ENCODE data around the gene FAM43A.

DNA sequence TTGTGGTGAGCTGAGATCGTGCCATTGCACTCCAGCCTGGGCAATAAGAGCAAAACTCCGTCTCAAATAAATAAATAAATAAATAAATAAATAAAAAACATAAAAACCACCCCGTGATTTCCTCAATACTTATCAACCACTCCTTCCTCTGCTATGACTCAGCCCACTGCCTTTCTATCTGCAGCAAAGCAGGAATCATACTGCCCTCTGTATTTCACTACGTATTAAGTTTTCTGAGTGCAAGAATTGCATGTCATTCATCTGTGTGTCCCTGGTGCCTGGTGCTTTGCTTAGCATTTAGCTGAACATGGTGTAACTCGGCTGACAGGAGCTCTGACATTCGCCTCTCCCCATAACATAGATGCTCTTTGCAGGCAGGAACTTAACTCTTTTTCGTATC is 20.8 kb upstream of the FAM43A start:
- TF ChIP-seq, protein P1, sequence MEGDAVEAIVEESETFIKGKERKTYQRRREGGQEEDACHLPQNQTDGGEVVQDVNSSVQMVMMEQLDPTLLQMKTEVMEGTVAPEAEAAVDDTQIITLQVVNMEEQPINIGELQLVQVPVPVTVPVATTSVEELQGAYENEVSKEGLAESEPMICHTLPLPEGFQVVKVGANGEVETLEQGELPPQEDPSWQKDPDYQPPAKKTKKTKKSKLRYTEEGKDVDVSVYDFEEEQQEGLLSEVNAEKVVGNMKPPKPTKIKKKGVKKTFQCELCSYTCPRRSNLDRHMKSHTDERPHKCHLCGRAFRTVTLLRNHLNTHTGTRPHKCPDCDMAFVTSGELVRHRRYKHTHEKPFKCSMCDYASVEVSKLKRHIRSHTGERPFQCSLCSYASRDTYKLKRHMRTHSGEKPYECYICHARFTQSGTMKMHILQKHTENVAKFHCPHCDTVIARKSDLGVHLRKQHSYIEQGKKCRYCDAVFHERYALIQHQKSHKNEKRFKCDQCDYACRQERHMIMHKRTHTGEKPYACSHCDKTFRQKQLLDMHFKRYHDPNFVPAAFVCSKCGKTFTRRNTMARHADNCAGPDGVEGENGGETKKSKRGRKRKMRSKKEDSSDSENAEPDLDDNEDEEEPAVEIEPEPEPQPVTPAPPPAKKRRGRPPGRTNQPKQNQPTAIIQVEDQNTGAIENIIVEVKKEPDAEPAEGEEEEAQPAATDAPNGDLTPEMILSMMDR (IDR thresholded peaks at IDR 0.05 in 2 of 3, conservative IDR thresholded peaks at IDR 0.05 in 1 of 3; ENCODE audit: insufficient read depth in 2 of 3, low read depth in 1 of 3, low read length in 3 of 3), result no peak
- TF ChIP-seq EZH2 (IDR thresholded peaks at IDR 0.05; ENCODE audit: borderline replicate concordance, low read depth, low read length), result no peak
- no peak for TF ChIP-seq NRF1 (conservative IDR thresholded peaks at IDR 0.05 in 1 of 2, IDR thresholded peaks at IDR 0.05 in 1 of 2)
- TF ChIP-seq FOXK2 (conservative IDR thresholded peaks at IDR 0.05 in 1 of 2, IDR thresholded peaks at IDR 0.05 in 1 of 2; ENCODE audit: low read depth in 2 of 2), result no peak
- no peak for TF ChIP-seq GTF2F1 (IDR thresholded peaks at IDR 0.05; ENCODE audit: low read depth, low read length)
- no peak for TF ChIP-seq SREBF2 (CRISPR knock-in tag; IDR thresholded peaks at IDR 0.05)
- TF ChIP-seq ZNF134 (CRISPR knock-in tag; conservative IDR thresholded peaks at IDR 0.05), result no peak
- TF ChIP-seq SAFB2 (IDR thresholded peaks at IDR 0.05; ENCODE audit: borderline replicate concordance, low read depth, low read length, severe bottlenecking), result no peak
- no peak for TF ChIP-seq POLR2A (conservative IDR thresholded peaks at IDR 0.05)
- no peak for TF ChIP-seq POLR2AphosphoS5 (IDR thresholded peaks at IDR 0.05; ENCODE audit: control insufficient read depth, insufficient read depth, low read depth, low read length)
- TF ChIP-seq ZNF316 (IDR thresholded peaks at IDR 0.05), result no peak
- TF ChIP-seq FOS (IDR thresholded peaks at IDR 0.05; ENCODE audit: extremely low read depth, insufficient read length), result no peak
- TF ChIP-seq ZNF175 (CRISPR knock-in tag; IDR thresholded peaks at IDR 0.05; ENCODE audit: low read depth), result no peak
- TF ChIP-seq, protein P2, sequence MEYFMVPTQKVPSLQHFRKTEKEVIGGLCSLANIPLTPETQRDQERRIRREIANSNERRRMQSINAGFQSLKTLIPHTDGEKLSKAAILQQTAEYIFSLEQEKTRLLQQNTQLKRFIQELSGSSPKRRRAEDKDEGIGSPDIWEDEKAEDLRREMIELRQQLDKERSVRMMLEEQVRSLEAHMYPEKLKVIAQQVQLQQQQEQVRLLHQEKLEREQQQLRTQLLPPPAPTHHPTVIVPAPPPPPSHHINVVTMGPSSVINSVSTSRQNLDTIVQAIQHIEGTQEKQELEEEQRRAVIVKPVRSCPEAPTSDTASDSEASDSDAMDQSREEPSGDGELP (CRISPR knock-in tag; IDR thresholded peaks at IDR 0.05; ENCODE audit: borderline replicate concordance), result no peak

Data from K562 (cell line).